CD8-positive, alpha-beta memory T cell (primary cell): ENCODE measurements around the gene SHMT2. TPM values are rescaled to one million over a fixed set of nuclear protein-coding genes. Genes with fewer than 3 reads are reported as not detected.

Experiments
- CTCF ChIA-PET: fragments of 350-600 bp; sonication (Branson Sonifier 250); formaldehyde crosslinking; loops from one replicate; lab custom pipeline; 2021; ENCODE audit warnings: antibody characterized with exemption; lab: Charles Lee
- POLR2A ChIA-PET: fragments of 350-600 bp; sonication (Branson Sonifier 250); formaldehyde crosslinking; loops from one replicate; lab custom pipeline; 2021; ENCODE audit warnings: antibody characterized with exemption; lab: Charles Lee
- DNase-seq, 5 donors: peaks; one replicate each; pipeline versions ENCODE4 v3.0.0 to v3.0.0-alpha.2; 2020 to 2022; ENCODE audit warnings: mixed read lengths in 1 of 5
- H3K27ac ChIP-seq: one replicate; pipeline ENCODE4 v1.7.0; 2013; ENCODE audit warnings: low read depth, mild to moderate bottlenecking, low read length, moderate library complexity
- H3K27me3 ChIP-seq: 2 replicates; pipeline ENCODE4 v1.7.0; 2013; ENCODE audit warnings: low read length, mild to moderate bottlenecking; ENCODE audit not compliant: insufficient read depth, poor library complexity, severe bottlenecking
- H3K36me3 ChIP-seq: 2 replicates; pipeline ENCODE4 v1.7.0; 2013; ENCODE audit warnings: mild to moderate bottlenecking, low read length, moderate library complexity; ENCODE audit not compliant: insufficient read depth
- H3K4me1 ChIP-seq: 2 replicates; pipeline ENCODE4 v1.7.0; 2013; ENCODE audit warnings: mild to moderate bottlenecking, low read length, moderate library complexity; ENCODE audit not compliant: insufficient read depth
- H3K4me3 ChIP-seq: 2 replicates; pipeline ENCODE4 v1.7.0; 2013; ENCODE audit warnings: mild to moderate bottlenecking, low read length
- H3K9me3 ChIP-seq: 2 replicates; pipeline ENCODE4 v1.7.0; 2013; ENCODE audit warnings: mild to moderate bottlenecking, low read length
- H3K27ac Mint-ChIP-seq, 8 donors: one replicate each; pipeline ENCODE4 v1.8.0; 2020 to 2021; ENCODE audit warnings: mixed read lengths in 8 of 8, mild to moderate bottlenecking in 6 of 8, inconsistent platforms in 3 of 8, moderate library complexity in 3 of 8
- H3K27me3 Mint-ChIP-seq, 2 donors: one replicate each; pipeline ENCODE4 v1.8.0; 2020 to 2021; ENCODE audit warnings: mixed read lengths in 2 of 2, mild to moderate bottlenecking in 1 of 2, moderate library complexity in 1 of 2
- H3K36me3 Mint-ChIP-seq, 3 donors: one replicate each; pipeline ENCODE4 v1.8.0; 2020 to 2021; ENCODE audit warnings: mixed read lengths in 3 of 3, inconsistent platforms in 1 of 3, mild to moderate bottlenecking in 1 of 3
- H3K4me1 Mint-ChIP-seq, 3 donors: one replicate each; pipeline ENCODE4 v1.8.0; 2020 to 2021; ENCODE audit warnings: mixed read lengths in 3 of 3, inconsistent platforms in 1 of 3, mild to moderate bottlenecking in 1 of 3
- H3K4me3 Mint-ChIP-seq, 7 donors: one replicate each; pipeline ENCODE4 v1.8.0; 2020 to 2021; ENCODE audit warnings: mixed read lengths in 7 of 7, mild to moderate bottlenecking in 6 of 7, moderate library complexity in 4 of 7, inconsistent platforms in 2 of 7
- H3K9me3 Mint-ChIP-seq, 5 donors: one replicate each; pipeline ENCODE4 v1.8.0; 2020 to 2022; ENCODE audit warnings: mixed read lengths in 5 of 5, mild to moderate bottlenecking in 3 of 5, moderate library complexity in 2 of 5, inconsistent platforms in 1 of 5
- polyA plus RNA-seq: library from polyadenylated mRNA; unstranded; fragments of 300-500 nt; fragmentation: Illumina TruSeq; gene quantifications from one replicate; pipeline ENCODE4 v1.2.3, GENCODE V29; 2021
- total RNA-seq, 2 experiments: library from RNA; stranded (reverse); gene quantifications; one replicate each; pipeline ENCODE4 v1.2.3, GENCODE V29; 2021

The SHMT2 gene
- total and polyA plus RNA-seq, 3 experiments from 2014 or later: 34.7 to 352 (median 349) TPM

DNA sequence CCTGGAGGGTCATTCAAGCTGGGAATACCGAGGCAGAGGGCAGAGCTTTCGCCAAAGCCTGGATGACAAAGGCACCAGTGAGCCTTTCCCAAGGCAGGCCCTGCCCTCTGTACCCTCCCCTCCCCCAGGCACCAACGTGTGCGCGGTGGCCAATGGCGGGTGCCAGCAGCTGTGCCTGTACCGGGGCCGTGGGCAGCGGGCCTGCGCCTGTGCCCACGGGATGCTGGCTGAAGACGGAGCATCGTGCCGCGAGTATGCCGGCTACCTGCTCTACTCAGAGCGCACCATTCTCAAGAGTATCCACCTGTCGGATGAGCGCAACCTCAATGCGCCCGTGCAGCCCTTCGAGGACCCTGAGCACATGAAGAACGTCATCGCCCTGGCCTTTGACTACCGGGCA, 44.1 kb upstream of the SHMT2 start:
- Mint-ChIP-seq H3K36me3 (no peaks in the 10 kb centered on the region), H3K9me3 (no peaks in the 10 kb centered on the region), H3K27me3 (peaks cover 0 to 2% of the 10 kb centered on the region in 2 donors), H3K27ac (no peak overlapping the region), H3K4me1 (no peaks in the 10 kb centered on the region), H3K4me3 (no peak overlapping the region)
- H3K4me3 ChIP-seq: no peak overlapping the region
- no peaks in the 10 kb centered on the region for H3K4me1 ChIP-seq
- DNase-seq: no peak
- no peak overlapping the region for H3K27ac ChIP-seq
- CTCF ChIA-PET: interaction anchor here (1.1 to 12.8 kb wide), 3 partner anchors 29 to 73 kb away, joined by 4 to 173 read pairs (median 9); partner anchors contain the start of gene LRP1
- no peaks in the 10 kb centered on the region for H3K9me3 ChIP-seq
- POLR2A ChIA-PET: no interaction called here
- H3K36me3 ChIP-seq: no peaks in the 10 kb centered on the region
- H3K27me3 ChIP-seq: no peaks in the 10 kb centered on the region

GRCh38 chr12:57185906-57186508, 43.5 kb upstream of the SHMT2 start:
- H3K27ac Mint-ChIP-seq: no peak overlapping the region
- POLR2A ChIA-PET: no interaction called here

GRCh38 chr12:57187222-57188089, 42.1 kb upstream of the SHMT2 start:
- H3K9me3 ChIP-seq: no peaks in the 10 kb centered on the region
- Mint-ChIP-seq H3K4me1 (no peaks in the 10 kb centered on the region), H3K27me3 (peaks cover 0 to 2% of the 10 kb centered on the region in 2 donors), H3K9me3 (no peaks in the 10 kb centered on the region), H3K27ac (peak overlapping the region in 1 of 8 donors; percentile 19), H3K36me3 (no peaks in the 10 kb centered on the region), H3K4me3 (no peak overlapping the region)
- no peaks in the 10 kb centered on the region for H3K4me1 ChIP-seq
- ChIA-PET POLR2A (interaction anchor here (0.6 kb wide), 1 partner anchor 614 kb away, joined by 9 read pairs; no protein-coding TSS in a partner anchor), CTCF (interaction anchor here (0.8 to 12.8 kb wide), 5 partner anchors 14 to 118 kb away, joined by 3 to 173 read pairs (median 5); partner anchors contain the start of gene LRP1)
- no peaks in the 10 kb centered on the region for H3K27me3 ChIP-seq
- no peaks in the 10 kb centered on the region for H3K36me3 ChIP-seq
- H3K4me3 ChIP-seq: no peak overlapping the region
- no peak for DNase-seq
- no peak overlapping the region for H3K27ac ChIP-seq

More at GRCh38 chr12:57185906-57186508, 43.5 kb upstream of the SHMT2 start:
- Mint-ChIP-seq H3K9me3 (no peaks in the 10 kb centered on the region), H3K4me3 (no peak overlapping the region), H3K4me1 (no peaks in the 10 kb centered on the region), H3K27me3 (peaks cover 0 to 2% of the 10 kb centered on the region in 2 donors), H3K36me3 (no peaks in the 10 kb centered on the region)
- Histone ChIP-seq H3K36me3 (no peaks in the 10 kb centered on the region), H3K4me3 (no peak overlapping the region), H3K4me1 (no peaks in the 10 kb centered on the region), H3K9me3 (no peaks in the 10 kb centered on the region), H3K27me3 (no peaks in the 10 kb centered on the region), H3K27ac (no peak overlapping the region)
- DNase-seq: no peak
- CTCF ChIA-PET: interaction anchor here (1.1 to 12.8 kb wide), 5 partner anchors 28 to 117 kb away, joined by 4 to 173 read pairs (median 5); partner anchors contain the start of gene LRP1

GRCh38 chr12:57188090-57188425, 41.5 kb upstream of the SHMT2 start:
- no peak overlapping the region for H3K4me3 Mint-ChIP-seq
- H3K9me3 Mint-ChIP-seq: no peaks in the 10 kb centered on the region
- H3K36me3 Mint-ChIP-seq: no peaks in the 10 kb centered on the region
- Histone ChIP-seq H3K27me3 (no peaks in the 10 kb centered on the region), H3K9me3 (no peaks in the 10 kb centered on the region), H3K4me1 (no peaks in the 10 kb centered on the region), H3K27ac (no peak overlapping the region), H3K36me3 (no peaks in the 10 kb centered on the region), H3K4me3 (no peak overlapping the region)
- no peak for DNase-seq
- H3K4me1 Mint-ChIP-seq: no peaks in the 10 kb centered on the region
- peaks cover 0 to 2% of the 10 kb centered on the region in 2 donors for H3K27me3 Mint-ChIP-seq
- no peak overlapping the region for H3K27ac Mint-ChIP-seq
- POLR2A ChIA-PET: no interaction called here
- CTCF ChIA-PET: interaction anchor here (0.9 to 12.8 kb wide), 4 partner anchors 55 to 119 kb away, joined by 3 to 173 read pairs (median 5); partner anchors contain the start of gene LRP1

DNA sequence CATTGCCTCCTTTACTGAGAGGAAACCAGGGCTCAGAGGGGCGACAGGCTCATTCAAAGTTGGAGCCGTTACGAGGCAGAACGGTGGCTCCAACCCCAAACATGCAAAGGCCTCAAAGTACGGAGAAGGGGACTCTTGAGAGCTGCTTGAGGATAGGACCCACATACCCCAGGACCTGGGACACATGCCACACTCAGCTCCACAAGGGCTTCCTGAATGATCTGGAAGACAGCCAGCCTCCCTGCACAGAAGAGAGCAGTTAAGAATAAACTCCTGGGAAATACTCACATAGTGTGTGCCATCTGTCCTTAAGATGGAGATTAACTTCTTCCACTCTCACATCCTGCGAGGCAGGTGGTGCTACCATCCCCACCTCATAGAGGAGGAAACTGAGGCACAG, 39.5 kb upstream of the SHMT2 start:
- no peaks in the 10 kb centered on the region for H3K9me3 Mint-ChIP-seq
- DNase-seq: no peak
- H3K4me3 Mint-ChIP-seq: no peak overlapping the region
- ChIA-PET CTCF (interaction anchor here (0.9 to 12.8 kb wide), 2 partner anchors 50 to 64 kb away, joined by 3 to 173 read pairs; partner anchors contain the start of gene LRP1), POLR2A (no interaction called here)
- no peaks in the 10 kb centered on the region for H3K27me3 ChIP-seq
- H3K27ac ChIP-seq: no peak overlapping the region
- no peak overlapping the region for H3K4me3 ChIP-seq
- no peaks in the 10 kb centered on the region for H3K27me3 Mint-ChIP-seq
- no peaks in the 10 kb centered on the region for H3K36me3 ChIP-seq
- H3K4me1 ChIP-seq: no peaks in the 10 kb centered on the region
- H3K27ac Mint-ChIP-seq: peak overlapping the region in 1 of 8 donors; percentile 74
- H3K4me1 Mint-ChIP-seq: no peaks in the 10 kb centered on the region
- no peaks in the 10 kb centered on the region for H3K9me3 ChIP-seq
- no peaks in the 10 kb centered on the region for H3K36me3 Mint-ChIP-seq

GRCh38 chr12:57190821-57191220, 38.7 kb upstream of the SHMT2 start:
- ChIA-PET POLR2A (no interaction called here), CTCF (no interaction called here)
- no peak overlapping the region for H3K27ac Mint-ChIP-seq
- no peaks in the 10 kb centered on the region for H3K27me3 Mint-ChIP-seq
- H3K4me1 ChIP-seq: no peaks in the 10 kb centered on the region
- H3K9me3 Mint-ChIP-seq: no peaks in the 10 kb centered on the region
- H3K27me3 ChIP-seq: no peaks in the 10 kb centered on the region
- no peak overlapping the region for H3K27ac ChIP-seq
- H3K4me3 Mint-ChIP-seq: no peak overlapping the region
- no peaks in the 10 kb centered on the region for H3K36me3 ChIP-seq
- H3K36me3 Mint-ChIP-seq: no peaks in the 10 kb centered on the region
- DNase-seq: no peak
- no peaks in the 10 kb centered on the region for H3K9me3 ChIP-seq
- no peaks in the 10 kb centered on the region for H3K4me1 Mint-ChIP-seq
- no peak overlapping the region for H3K4me3 ChIP-seq

- no peaks in the 10 kb centered on the region for H3K27me3 ChIP-seq
- ChIA-PET POLR2A (no interaction called here), CTCF (no interaction called here)
- H3K27me3 Mint-ChIP-seq: no peaks in the 10 kb centered on the region
- no peaks in the 10 kb centered on the region for H3K4me1 Mint-ChIP-seq
- no peaks in the 10 kb centered on the region for H3K9me3 Mint-ChIP-seq
- no peak overlapping the region for H3K4me3 Mint-ChIP-seq
- no peak overlapping the region for H3K27ac ChIP-seq
- no peaks in the 10 kb centered on the region for H3K4me1 ChIP-seq
- H3K36me3 Mint-ChIP-seq: peaks cover 0 to 3% (median 0%) of the 10 kb centered on the region in 3 donors
- no peak overlapping the region for H3K4me3 ChIP-seq
- no peaks in the 10 kb centered on the region for H3K9me3 ChIP-seq
- DNase-seq: no peak
- H3K36me3 ChIP-seq: no peaks in the 10 kb centered on the region
- no peak overlapping the region for H3K27ac Mint-ChIP-seq
These were observed 38.1 kb upstream of the SHMT2 start for GRCh38 chr12:57191410-57191809.

DNA sequence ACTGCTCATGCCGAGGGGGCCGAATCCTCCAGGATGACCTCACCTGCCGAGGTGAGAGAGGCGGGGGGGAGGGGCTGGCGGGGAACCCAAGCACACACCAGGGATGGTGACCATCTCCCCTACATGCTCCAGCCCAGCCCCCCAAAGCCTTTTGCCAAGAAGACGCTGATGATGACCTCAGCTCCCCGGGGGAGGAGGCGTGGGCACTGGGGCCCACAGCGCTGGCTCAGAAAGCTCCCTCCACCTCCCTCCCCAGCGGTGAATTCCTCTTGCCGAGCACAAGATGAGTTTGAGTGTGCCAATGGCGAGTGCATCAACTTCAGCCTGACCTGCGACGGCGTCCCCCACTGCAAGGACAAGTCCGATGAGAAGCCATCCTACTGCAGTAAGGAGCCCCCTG, 36.6 kb upstream of the SHMT2 start:
- H3K27ac Mint-ChIP-seq: no peak overlapping the region
- Histone ChIP-seq H3K4me1 (no peaks in the 10 kb centered on the region), H3K4me3 (no peak overlapping the region), H3K27me3 (no peaks in the 10 kb centered on the region), H3K36me3 (no peaks in the 10 kb centered on the region), H3K9me3 (no peaks in the 10 kb centered on the region), H3K27ac (no peak overlapping the region)
- no peak overlapping the region for H3K4me3 Mint-ChIP-seq
- CTCF ChIA-PET: no interaction called here
- peaks cover 0 to 5% (median 0%) of the 10 kb centered on the region in 3 donors for H3K36me3 Mint-ChIP-seq
- no peaks in the 10 kb centered on the region for H3K4me1 Mint-ChIP-seq
- H3K9me3 Mint-ChIP-seq: no peaks in the 10 kb centered on the region
- POLR2A ChIA-PET: no interaction called here
- DNase-seq: no peak
- no peaks in the 10 kb centered on the region for H3K27me3 Mint-ChIP-seq
